HG02623 (cell line): Measurements from ENCODE around the gene ELFN2.

ENCODE experiments used
- ATAC-seq: cut with Tn5 transposase; IDR thresholded peaks from one replicate; pipeline ENCODE4 v1.9.1; 2021; ENCODE audit warnings: moderate library complexity; ENCODE audit not compliant: unreplicated experiment

The ELFN2 gene

GRCh38 chr22:37454857-37455686 is 27.8 kb upstream of the ELFN2 start:
- no peak for ATAC-seq

DNA sequence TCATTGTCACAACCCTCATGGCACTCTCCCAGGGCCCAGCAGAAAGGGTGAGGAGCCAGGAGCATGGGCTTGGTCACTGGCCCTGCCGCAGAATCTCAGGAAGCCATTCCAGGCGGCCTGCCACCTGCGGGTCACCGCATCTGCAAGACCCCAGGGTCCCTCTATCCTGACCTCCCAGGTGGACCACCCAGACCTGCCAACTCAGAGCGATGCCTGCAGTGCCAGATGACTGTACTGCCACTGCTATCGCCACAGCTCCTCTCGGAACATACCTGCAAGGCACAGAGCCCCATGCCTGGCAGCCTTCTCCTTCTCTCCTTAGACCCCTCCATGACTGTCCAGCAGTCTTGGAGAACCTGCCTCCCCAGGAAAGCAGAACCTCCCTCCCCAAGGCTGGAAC is 26.4 kb upstream of the ELFN2 start:
- no peak for ATAC-seq

DNA sequence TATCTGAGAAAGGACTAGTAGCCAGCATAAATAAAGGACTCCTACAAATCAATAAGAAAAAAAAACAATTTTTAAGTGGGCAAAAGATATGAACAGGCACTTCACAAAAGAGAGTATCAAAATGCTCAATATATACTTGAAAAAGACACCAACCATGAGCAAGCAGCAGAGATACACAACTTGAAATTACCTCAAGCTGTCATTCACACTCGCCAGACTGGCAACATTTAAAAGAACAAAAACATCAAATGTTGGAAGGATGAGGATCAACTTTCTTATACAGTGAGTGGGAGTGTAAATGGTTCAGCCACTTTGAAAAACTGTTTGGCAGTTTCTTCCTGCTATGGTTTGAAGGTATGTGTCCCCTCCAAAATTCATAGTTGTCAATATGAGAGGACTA is 23.9 kb upstream of the ELFN2 start:
- ATAC-seq = no peak

- no peak for ATAC-seq
Observed at GRCh38 chr22:37449331-37450001, 22.2 kb upstream of the ELFN2 start.

- ATAC-seq = no peak
Observed at GRCh38 chr22:37448516-37449127, 21.3 kb upstream of the ELFN2 start.

GRCh38 chr22:37445501-37445900 is 18.2 kb upstream of the ELFN2 start:
- no peak for ATAC-seq

DNA sequence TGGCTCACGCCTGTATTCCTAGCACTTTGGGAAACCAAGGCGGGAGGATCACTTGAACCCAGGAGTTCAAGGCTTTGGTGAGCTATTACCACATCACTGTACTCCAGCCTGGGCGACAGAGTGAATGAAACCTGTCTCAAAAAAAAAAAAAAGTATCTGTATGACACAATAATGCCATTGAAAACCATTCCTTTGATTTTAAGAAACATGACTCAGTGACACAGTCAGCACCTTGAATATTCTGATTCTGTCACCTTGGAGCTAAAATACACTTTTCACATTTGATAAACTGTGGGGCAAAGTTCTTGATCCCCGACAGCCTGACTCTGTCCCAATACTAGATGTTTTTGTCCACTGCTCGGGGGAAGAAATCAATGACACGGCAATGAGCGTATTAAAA is 16.7 kb upstream of the ELFN2 start:
- no peak for ATAC-seq

GRCh38 chr22:37443086-37443485 is 15.8 kb upstream of the ELFN2 start:
- ATAC-seq = no peak

GRCh38 chr22:37442537-37442936 is 15.3 kb upstream of the ELFN2 start:
- no peak for ATAC-seq

DNA sequence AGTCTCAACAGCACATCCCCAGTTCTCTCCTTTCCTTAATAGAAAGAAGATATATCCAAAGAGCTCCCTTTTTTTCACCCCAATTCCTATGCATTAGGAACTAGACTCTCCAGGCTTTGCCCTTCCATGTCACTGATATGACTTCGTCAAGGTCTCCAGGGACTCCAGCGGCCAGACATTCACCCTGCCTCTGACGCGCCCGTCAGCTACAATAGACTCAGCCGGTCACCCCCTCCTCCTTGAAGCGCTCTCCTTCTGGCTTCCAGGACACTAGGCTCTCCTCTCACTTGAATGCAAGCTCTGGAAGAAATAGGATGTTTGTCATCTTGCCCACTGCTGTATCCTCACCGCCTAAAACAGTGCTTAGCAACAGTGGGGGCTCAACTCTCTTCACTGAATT is 14.9 kb upstream of the ELFN2 start:
- no peak for ATAC-seq

- ATAC-seq = no peak
Observed at GRCh38 chr22:37440875-37441274, 13.6 kb upstream of the ELFN2 start.

DNA sequence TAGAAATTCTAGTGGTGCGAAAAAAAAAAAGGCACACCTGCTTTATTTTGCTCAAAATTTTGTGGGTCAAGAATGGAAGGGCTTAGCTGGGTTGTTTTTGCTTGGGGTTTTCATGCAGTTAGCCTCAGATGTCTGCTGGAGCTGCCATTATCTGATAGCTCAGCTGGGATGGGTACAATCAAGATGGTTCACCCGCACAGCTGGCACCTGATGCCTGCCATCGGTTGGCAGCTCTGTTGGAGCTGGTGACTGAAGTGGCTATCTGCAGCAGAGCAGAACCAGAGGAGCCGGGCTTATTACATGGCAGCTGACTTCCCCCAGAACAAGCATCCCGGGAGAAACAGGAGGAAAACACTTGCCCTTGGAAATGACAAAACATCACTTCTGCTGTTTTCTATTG is 12.1 kb upstream of the ELFN2 start:
- ATAC-seq = no peak

GRCh38 chr22:37435970-37436603 is 8.8 kb upstream of the ELFN2 start:
- no peak for ATAC-seq

DNA sequence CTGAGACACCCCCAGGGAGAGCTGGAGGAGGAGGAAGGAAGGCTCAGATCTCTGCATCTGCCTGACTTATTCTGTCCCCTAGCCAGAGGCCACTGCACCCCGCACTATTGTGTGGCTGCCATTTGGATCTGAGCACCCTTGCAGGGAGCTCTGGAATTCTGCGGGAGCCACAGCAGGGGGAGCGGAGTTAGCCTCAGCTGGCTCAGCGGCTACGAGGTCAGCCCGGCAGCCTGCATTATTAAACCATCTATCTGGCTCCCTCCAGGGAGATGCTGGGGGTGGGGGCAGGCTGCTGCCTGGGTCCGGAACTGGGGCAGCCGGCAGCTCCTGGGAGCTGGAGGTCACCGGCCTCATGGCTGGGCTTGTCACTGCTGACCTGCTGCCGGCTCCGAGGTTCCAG is 6.5 kb upstream of the ELFN2 start:
- no peak for ATAC-seq

DNA sequence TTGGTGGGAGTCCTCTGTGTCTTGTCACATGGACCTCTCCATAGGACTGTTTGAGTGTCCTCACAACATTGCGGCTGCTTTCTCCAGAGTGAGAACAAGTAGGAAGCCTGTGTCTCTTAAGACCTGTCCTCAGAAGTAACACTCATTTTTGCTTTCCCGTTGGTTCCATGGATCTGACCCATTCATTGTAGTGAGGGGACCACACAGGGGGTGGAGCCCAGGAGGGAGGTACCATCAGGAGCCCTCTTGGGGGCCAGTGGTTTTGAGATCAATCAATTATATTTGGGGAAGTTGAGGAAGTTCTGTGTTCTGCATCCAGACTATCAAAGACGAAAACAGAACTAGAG is 5.4 kb upstream of the ELFN2 start:
- ATAC-seq = no peak

- ATAC-seq = no peak
Observed at GRCh38 chr22:37431801-37432707, 4.8 kb upstream of the ELFN2 start.

DNA sequence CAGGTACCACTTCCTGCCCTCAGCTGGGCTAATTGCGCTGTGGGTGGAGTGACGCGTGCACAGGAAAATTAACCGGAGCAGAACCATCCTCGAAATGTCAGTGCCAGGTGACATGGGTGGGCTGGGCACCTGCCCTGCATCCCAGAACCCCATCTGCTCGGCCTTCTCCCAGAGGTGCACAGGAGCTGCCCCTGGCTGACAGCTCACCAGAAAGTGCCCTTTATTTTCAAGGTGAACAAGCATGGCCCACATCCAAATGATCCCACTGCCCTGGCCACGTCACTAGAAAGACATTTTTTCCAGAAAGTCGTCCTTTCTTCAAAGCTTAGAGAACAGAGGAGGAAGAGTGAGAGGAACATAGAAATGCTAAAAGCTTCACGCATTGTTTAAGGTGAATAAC is 4.1 kb upstream of the ELFN2 start:
- ATAC-seq = no peak

DNA sequence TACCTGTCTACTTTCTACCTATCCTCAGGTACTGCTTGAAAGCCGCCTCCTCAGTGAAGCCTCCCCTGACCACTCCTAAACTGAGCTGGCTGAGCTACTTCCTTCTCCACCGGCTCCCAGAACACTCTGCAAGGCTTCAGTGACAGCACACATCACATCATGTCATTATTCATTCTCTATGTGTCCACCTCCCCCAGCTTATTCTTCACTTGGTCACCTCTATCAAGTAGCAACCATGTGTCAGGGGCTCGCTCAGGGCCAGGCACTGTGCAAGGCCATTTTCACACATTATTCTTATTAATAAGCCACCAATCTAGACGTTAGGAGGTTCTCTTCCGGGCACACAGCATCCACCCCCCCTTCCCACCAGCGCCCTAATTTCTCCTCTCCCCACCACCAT is 3.7 kb upstream of the ELFN2 start:
- ATAC-seq = no peak

DNA sequence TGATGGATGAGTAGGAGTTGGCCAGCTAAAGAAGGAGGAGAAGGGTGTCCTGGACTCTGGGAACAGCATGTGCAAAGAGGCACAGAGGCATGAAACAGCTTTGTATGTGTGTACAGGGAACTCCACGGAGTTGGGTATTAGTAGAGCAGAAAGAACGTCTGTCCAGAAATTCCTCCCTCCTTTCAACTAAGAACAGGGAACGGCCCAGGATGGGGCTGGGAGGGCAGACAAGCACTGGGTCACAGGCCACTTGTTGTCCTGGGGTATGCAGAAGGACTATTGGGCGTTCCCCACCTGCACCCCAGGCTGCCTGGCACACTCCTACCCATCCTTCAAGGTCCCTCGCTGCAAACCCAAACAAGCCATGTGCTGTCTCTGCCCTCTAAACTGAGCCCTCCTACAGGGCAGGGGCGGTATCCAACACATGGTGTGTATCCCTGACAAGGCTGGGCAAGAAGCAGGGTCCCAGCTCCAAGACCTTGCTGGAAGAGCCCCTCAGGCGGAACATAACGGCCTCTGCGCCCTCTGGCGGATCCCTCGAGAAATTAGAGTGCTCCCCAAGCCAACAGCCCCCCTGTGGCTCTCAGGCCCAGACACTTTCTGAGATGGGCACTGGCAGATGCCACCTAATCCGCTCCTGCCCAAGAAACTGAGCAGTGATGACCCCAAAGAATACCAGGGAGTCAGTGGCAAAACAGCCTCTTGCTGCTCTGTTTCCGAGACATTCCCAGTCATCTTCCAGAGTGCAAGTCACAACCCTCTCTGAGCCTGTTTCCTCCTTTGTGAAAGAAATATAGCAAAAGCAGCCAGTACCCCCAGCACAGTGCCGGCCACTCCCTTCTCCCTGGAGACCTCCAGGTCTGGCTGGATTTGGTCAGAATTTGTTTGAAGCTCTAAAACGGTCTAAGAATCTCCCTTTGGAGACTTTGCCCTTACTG is 1.6 kb upstream of the ELFN2 start:
- ATAC-seq = no peak
